ENCODE data around the gene RIMS4. TPM values are rescaled to one million over a fixed set of nuclear protein-coding genes. Genes with fewer than 3 reads are reported as not detected.

Gene RIMS4
- total and polyA plus RNA-seq, 10 of the 15 experiments (the other 5 are each of a cell fraction or from before 2014, with no cell fraction given), result under 0.01 to 0.07 (median 0.05) TPM; not detected in 5

DNA sequence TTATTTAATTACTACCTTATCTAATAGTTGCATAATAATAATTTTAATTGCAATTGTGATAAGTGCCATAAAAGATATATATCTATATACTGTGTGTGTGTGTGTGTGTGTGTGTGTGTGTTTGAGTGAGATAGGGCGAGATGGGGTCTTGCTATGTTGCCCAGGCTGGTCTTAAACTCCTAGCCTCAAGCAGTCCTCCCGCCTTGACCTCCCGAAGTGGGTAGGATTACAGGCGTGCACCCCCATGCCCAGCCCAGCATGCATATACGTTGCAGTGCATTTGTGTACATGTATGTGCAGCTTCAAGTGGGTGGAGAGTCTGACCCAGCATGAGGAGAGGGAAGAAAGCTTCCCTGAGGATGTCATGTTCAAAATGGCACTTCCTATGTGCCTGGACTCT is 4.6 kb upstream of the RIMS4 start:
- FAIRE-seq, result no peak
- H4K20me1 ChIP-seq (ENCODE audit: control insufficient read depth, insufficient read depth), result no peaks in the 10 kb centered on the region
- no peak for ATAC-seq
- intact Hi-C loops (cut with micrococcal nuclease; ENCODE audit: unreplicated experiment), result no loop called here
- 21% methylated on average over 5 of the region's 5 CpGs for WGBS (ENCODE audit: insufficient coverage, insufficient replicate concordance, low lambda C conversion rate, missing lambda C conversion rate)
- no TSS peak for BruUV-seq (replicated peaks)
- H3K27ac ChIP-seq (ENCODE audit: control insufficient read depth, insufficient read depth), result no peak overlapping the region
- H3K4me2 ChIP-seq (ENCODE audit: control insufficient read depth, insufficient read depth), result no peak overlapping the region
- ChIA-PET CTCF (interaction anchor here (1.0 kb wide), 1 partner anchor 11 kb away, joined by 3 read pairs; no protein-coding TSS in a partner anchor), POLR2A (no interaction called here), RAD21 (ENCODE audit: unreplicated experiment) (no interaction called here), SMC1A (ENCODE audit: uncharacterized antibody, unreplicated experiment) (no interaction called here)
- H3K9me3 ChIP-seq (replicated peaks; ENCODE audit: control insufficient read depth, insufficient read depth, low read length), result no peaks in the 10 kb centered on the region
- no peak for DNase-seq (ENCODE audit: low read depth, low spot score)
- peaks cover 10 to 13% of the 10 kb centered on the region in 2 experiments for H3K27me3 ChIP-seq (replicated peaks in 1 of 2; ENCODE audit: control insufficient read depth in 2 of 2, insufficient read depth in 2 of 2, low read length in 1 of 2)
- in situ Hi-C loops (cut with MboI), result no loop called here
- no peak overlapping the region for H3K9ac ChIP-seq (ENCODE audit: control insufficient read depth, insufficient read depth, low read length)
- H2AFZ ChIP-seq (ENCODE audit: control insufficient read depth, low read depth, low read length), result no peak overlapping the region
- H3K79me2 ChIP-seq (ENCODE audit: control insufficient read depth, insufficient read depth, low read length), result no peaks in the 10 kb centered on the region
- H3K36me3 ChIP-seq (ENCODE audit: control insufficient read depth in 2 of 2, insufficient read depth in 2 of 2, low read length in 1 of 2), result no peaks in the 10 kb centered on the region
- no peak overlapping the region for H3K4me3 ChIP-seq
- no peaks in the 10 kb centered on the region for H3K4me1 ChIP-seq (ENCODE audit: control insufficient read depth, insufficient read depth, low read length)
- TF ChIP-seq EGR1 (IDR thresholded peaks at IDR 0.05; ENCODE audit: borderline replicate concordance in 1 of 2, low read depth in 2 of 2, low read length in 2 of 2) (no peak), NBN (IDR thresholded peaks at IDR 0.05) (no peak), MTA2 (IDR thresholded peaks at IDR 0.05; ENCODE audit: low read depth) (no peak), ZNF217 (IDR thresholded peaks at IDR 0.05) (no peak), SIN3A (IDR thresholded peaks at IDR 0.05; ENCODE audit: low read depth, low read length) (no peak), TARDBP (IDR thresholded peaks at IDR 0.05; ENCODE audit: borderline replicate concordance) (no peak), RELA (IDR thresholded peaks at IDR 0.05; ENCODE audit: borderline replicate concordance, partially characterized antibody) (no peak), PRDM15 (CRISPR knock-in tag; IDR thresholded peaks at IDR 0.05) (no peak), POU2F2 (IDR thresholded peaks at IDR 0.05; ENCODE audit: borderline replicate concordance, low read depth, low read length) (no peak), EZH2 (IDR thresholded peaks at IDR 0.05; ENCODE audit: borderline replicate concordance, control insufficient read depth, low read depth, low read length) (no peak), TBL1XR1 (IDR thresholded peaks at IDR 0.05; ENCODE audit: low read depth, low read length) (no peak), KDM1A (IDR thresholded peaks at IDR 0.05; ENCODE audit: borderline replicate concordance) (no peak), HDAC6 (IDR thresholded peaks at IDR 0.05; ENCODE audit: unreplicated experiment) (no peak)
- TF ChIP-seq, protein P1, sequence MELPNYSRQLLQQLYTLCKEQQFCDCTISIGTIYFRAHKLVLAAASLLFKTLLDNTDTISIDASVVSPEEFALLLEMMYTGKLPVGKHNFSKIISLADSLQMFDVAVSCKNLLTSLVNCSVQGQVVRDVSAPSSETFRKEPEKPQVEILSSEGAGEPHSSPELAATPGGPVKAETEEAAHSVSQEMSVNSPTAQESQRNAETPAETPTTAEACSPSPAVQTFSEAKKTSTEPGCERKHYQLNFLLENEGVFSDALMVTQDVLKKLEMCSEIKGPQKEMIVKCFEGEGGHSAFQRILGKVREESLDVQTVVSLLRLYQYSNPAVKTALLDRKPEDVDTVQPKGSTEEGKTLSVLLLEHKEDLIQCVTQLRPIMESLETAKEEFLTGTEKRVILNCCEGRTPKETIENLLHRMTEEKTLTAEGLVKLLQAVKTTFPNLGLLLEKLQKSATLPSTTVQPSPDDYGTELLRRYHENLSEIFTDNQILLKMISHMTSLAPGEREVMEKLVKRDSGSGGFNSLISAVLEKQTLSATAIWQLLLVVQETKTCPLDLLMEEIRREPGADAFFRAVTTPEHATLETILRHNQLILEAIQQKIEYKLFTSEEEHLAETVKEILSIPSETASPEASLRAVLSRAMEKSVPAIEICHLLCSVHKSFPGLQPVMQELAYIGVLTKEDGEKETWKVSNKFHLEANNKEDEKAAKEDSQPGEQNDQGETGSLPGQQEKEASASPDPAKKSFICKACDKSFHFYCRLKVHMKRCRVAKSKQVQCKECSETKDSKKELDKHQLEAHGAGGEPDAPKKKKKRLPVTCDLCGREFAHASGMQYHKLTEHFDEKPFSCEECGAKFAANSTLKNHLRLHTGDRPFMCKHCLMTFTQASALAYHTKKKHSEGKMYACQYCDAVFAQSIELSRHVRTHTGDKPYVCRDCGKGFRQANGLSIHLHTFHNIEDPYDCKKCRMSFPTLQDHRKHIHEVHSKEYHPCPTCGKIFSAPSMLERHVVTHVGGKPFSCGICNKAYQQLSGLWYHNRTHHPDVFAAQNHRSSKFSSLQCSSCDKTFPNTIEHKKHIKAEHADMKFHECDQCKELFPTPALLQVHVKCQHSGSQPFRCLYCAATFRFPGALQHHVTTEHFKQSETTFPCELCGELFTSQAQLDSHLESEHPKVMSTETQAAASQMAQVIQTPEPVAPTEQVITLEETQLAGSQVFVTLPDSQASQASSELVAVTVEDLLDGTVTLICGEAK (IDR thresholded peaks at IDR 0.05; ENCODE audit: borderline replicate concordance), result no peak
- TF ChIP-seq, protein P2, sequence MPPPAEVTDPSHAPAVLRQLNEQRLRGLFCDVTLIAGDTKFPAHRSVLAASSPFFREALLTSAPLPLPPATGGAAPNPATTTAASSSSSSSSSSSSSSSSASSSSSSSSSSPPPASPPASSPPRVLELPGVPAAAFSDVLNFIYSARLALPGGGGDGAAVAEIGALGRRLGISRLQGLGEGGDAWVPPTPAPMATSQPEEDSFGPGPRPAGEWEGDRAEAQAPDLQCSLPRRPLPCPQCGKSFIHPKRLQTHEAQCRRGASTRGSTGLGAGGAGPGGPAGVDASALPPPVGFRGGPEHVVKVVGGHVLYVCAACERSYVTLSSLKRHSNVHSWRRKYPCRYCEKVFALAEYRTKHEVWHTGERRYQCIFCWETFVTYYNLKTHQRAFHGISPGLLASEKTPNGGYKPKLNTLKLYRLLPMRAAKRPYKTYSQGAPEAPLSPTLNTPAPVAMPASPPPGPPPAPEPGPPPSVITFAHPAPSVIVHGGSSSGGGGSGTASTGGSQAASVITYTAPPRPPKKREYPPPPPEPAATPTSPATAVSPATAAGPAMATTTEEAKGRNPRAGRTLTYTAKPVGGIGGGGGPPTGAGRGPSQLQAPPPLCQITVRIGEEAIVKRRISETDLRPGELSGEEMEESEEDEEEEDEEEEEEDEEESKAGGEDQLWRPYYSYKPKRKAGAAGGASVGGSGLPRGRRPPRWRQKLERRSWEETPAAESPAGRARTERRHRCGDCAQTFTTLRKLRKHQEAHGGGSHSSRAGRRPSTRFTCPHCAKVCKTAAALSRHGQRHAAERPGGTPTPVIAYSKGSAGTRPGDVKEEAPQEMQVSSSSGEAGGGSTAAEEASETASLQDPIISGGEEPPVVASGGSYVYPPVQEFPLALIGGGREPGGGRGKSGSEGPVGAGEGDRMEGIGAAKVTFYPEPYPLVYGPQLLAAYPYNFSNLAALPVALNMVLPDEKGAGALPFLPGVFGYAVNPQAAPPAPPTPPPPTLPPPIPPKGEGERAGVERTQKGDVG (CRISPR knock-in tag; IDR thresholded peaks at IDR 0.05), result no peak
